K562 (cell line): ENCODE measurements around the gene CNOT4. TPM values are rescaled to one million over a fixed set of nuclear protein-coding genes. Genes with fewer than 3 reads are reported as not detected.

Experiments
- CBX3 ChIP-seq, 2 experiments: IDR thresholded peaks; 1 replicate in 1 of 2; 2 replicates in 1 of 2; pipeline ENCODE4 v1.6.1; 2012; ENCODE audit warnings: inconsistent platforms in 2 of 2, low read length in 2 of 2, borderline replicate concordance in 1 of 2, control low read depth in 1 of 2
- CREB3 ChIP-seq: fragments of 450-650 bp; conservative IDR thresholded peaks from 2 replicates; pipeline ENCODE4 v1.6.1; 2016; ENCODE audit warnings: missing genetic modification characterization, low read depth, mild to moderate bottlenecking, missing compliant biosample characterization, moderate library complexity
- DACH1 ChIP-seq: fragments of 450-650 bp; IDR thresholded peaks from 2 replicates; pipeline ENCODE4 v1.6.1; 2018; ENCODE audit not compliant: partially characterized antibody
- EP400 ChIP-seq: fragments of 450-650 bp; IDR thresholded peaks from 2 replicates; pipeline ENCODE4 v1.6.1; 2017; ENCODE audit warnings: antibody characterized with exemption, mild to moderate bottlenecking, moderate library complexity
- GTF2E2 ChIP-seq: fragments of 200-800 bp; sonication (Bioruptor generic); IDR thresholded peaks from 2 replicates; pipeline ENCODE4 v1.6.1; 2016; ENCODE audit warnings: missing genetic modification characterization, missing compliant biosample characterization
- HBP1 ChIP-seq: fragments of 450-650 bp; formaldehyde crosslinking; IDR thresholded peaks from 2 replicates; pipeline ENCODE4 v1.4.0; 2022; ENCODE audit warnings: missing genetic modification characterization
- HDGF ChIP-seq: fragments of 450-650 bp; IDR thresholded peaks from 2 replicates; pipeline ENCODE4 v1.6.1; 2016
- ID3 ChIP-seq, 2 experiments: fragments of 250-450 bp in 1 of 2; fragments of 450-650 bp in 1 of 2; sonication (Bioruptor Pico) in 1 of 2; IDR thresholded peaks; 2 replicates each; pipeline versions ENCODE4 v1.6.1 to v1.8.0; 2016 to 2021; ENCODE audit warnings: mild to moderate bottlenecking in 2 of 2, moderate library complexity in 2 of 2, missing compliant biosample characterization in 1 of 2, missing genetic modification characterization in 1 of 2
- MEIS2 ChIP-seq: fragments of 450-650 bp; IDR thresholded peaks from 2 replicates; pipeline ENCODE4 v1.6.1; 2014; ENCODE audit warnings: mild to moderate bottlenecking; ENCODE audit not compliant: partially characterized antibody
- OTX1 ChIP-seq: fragments of 450-650 bp; formaldehyde crosslinking; IDR thresholded peaks from 2 replicates; pipeline ENCODE4 v1.4.0; 2022; ENCODE audit warnings: mild to moderate bottlenecking
- PML ChIP-seq: IDR thresholded peaks from 2 replicates; pipeline ENCODE4 v1.6.1; 2012; ENCODE audit warnings: low read length, inconsistent platforms
- PYGO2 ChIP-seq: fragments of 450-650 bp; IDR thresholded peaks from 2 replicates; pipeline ENCODE4 v1.6.1; 2016; ENCODE audit warnings: mild to moderate bottlenecking, missing genetic modification characterization, moderate library complexity, missing compliant biosample characterization
- RFX5 ChIP-seq: IDR thresholded peaks from 2 replicates; pipeline ENCODE4 v1.6.1; 2011; ENCODE audit warnings: low read depth, mild to moderate bottlenecking, improper control_type of control experiment, low read length
- SIN3B ChIP-seq: fragments of 450-650 bp; IDR thresholded peaks from 2 replicates; pipeline ENCODE4 v1.6.1; 2017; ENCODE audit warnings: low read depth, mild to moderate bottlenecking, moderate library complexity
- SMARCA4 ChIP-seq: fragments of 450-650 bp; IDR thresholded peaks from 2 replicates; pipeline ENCODE4 v1.6.1; 2016
- STAT5A ChIP-seq: IDR thresholded peaks from 2 replicates; pipeline ENCODE4 v1.6.1; 2012; ENCODE audit warnings: low read length, inconsistent platforms, borderline replicate concordance
- TCF7 ChIP-seq: sonication (generic); IDR thresholded peaks from 2 replicates; pipeline ENCODE4 v1.6.1; 2016; ENCODE audit warnings: antibody characterized with exemption, borderline replicate concordance
- TCF7L2 ChIP-seq: fragments of 150-350 bp; IDR thresholded peaks from 2 replicates; pipeline ENCODE4 v1.6.1; 2016; ENCODE audit warnings: low read depth, mild to moderate bottlenecking, low read length, moderate library complexity
- ZNF696 ChIP-seq: fragments of 250-450 bp; sonication (Bioruptor Pico); conservative IDR thresholded peaks from 2 replicates; pipeline ENCODE4 v1.4.0; 2020; ENCODE audit warnings: mild to moderate bottlenecking, moderate library complexity
- ZNF75A ChIP-seq: fragments of 450-650 bp; formaldehyde crosslinking; IDR thresholded peaks from 2 replicates; pipeline ENCODE4 v1.4.0; 2020; ENCODE audit warnings: mild to moderate bottlenecking
- polyA plus RNA-seq, 8 experiments: library from polyadenylated mRNA; depleted of rRNA in 4 of 8; stranded (reverse) in 5 of 8; unstranded in 3 of 8; fragments of >200 nt; fragmentation: Nextera tagmentation in 2 of 8; fragmentation: Illumina TruSeq in 1 of 8; extraction: Ambion mirVana in 2 of 8; extraction: Trizol in 1 of 8; gene quantifications; 2 replicates each; pipeline versions ENCODE4 v1.2.1 to v1.2.3, GENCODE V29; 2011 to 2014; ENCODE audit warnings: inconsistent platforms in 1 of 8, missing spikeins in 1 of 8
- total RNA-seq, 7 experiments: library from RNA; depleted of rRNA in 6 of 7; stranded (reverse); fragments of >200 nt in 6 of 7; fragmentation: Illumina TruSeq in 2 of 7; extraction: Trizol in 2 of 7; gene quantifications; 2 replicates each; pipeline versions ENCODE4 v1.2.1 to v1.2.3, GENCODE V29; 2011 to 2021; ENCODE audit warnings: low replicate concordance in 1 of 7
- TF ChIP-seq, protein P1 (sequence below): fragments of 250-450 bp; sonication (Bioruptor Pico); IDR thresholded peaks from 2 replicates; pipeline ENCODE4 v1.5.0; 2022; ENCODE audit warnings: mild to moderate bottlenecking
- TF ChIP-seq, protein P2 (sequence below): IDR thresholded peaks from 2 replicates; pipeline ENCODE4 v1.6.1; 2014; ENCODE audit warnings: antibody characterized with exemption

CNOT4 gene
- total and polyA plus RNA-seq, 9 of the 15 experiments (the other 6 are each of a cell fraction or from before 2014, with no cell fraction given): 8.6 to 24.1 (median 15.4) TPM

- TF ChIP-seq HDGF (peak; percentile 92; the same call in 1 of the 2 replicates), TCF7L2 (no peak), SMARCA4 (peak; percentile 65; the same call in 1 of the 2 replicates), STAT5A (no peak), PYGO2 (no peak), MEIS2 (peak; percentile 36), ID3 (CRISPR knock-in tag; IDR thresholded peaks at IDR 0.05) (no peak), ID3 (tag; IDR thresholded peaks at IDR 0.05) (0 out of 2 replicates have a peak, but pooled peaks have one; percentile 18), CREB3 (no peak), PML (peak; percentile 24; the same call in 1 of the 2 replicates), SIN3B (no peak), ZNF696 (CRISPR knock-in tag) (no peak), ZNF75A (CRISPR knock-in tag) (0 out of 2 replicates have a peak, but pooled peaks have one; percentile 26), CBX3 (IDR thresholded peaks at IDR 0.05; ENCODE audit: borderline replicate concordance in 1 of 2, low read length in 2 of 2) (0 out of 3 replicates have a peak, but pooled peaks of 1 of the 2 experiments have one; percentile 49), EP400 (no peak), RFX5 (no peak), HBP1 (peak; percentile 67; the same call in 1 of the 2 replicates), OTX1 (CRISPR knock-in tag) (peak; percentile 88; the same call in 1 of the 2 replicates), GTF2E2 (peak; percentile 77; the same call in 1 of the 2 replicates), DACH1 (peak; percentile 3), TCF7 (no peak)
- TF ChIP-seq, protein P1, sequence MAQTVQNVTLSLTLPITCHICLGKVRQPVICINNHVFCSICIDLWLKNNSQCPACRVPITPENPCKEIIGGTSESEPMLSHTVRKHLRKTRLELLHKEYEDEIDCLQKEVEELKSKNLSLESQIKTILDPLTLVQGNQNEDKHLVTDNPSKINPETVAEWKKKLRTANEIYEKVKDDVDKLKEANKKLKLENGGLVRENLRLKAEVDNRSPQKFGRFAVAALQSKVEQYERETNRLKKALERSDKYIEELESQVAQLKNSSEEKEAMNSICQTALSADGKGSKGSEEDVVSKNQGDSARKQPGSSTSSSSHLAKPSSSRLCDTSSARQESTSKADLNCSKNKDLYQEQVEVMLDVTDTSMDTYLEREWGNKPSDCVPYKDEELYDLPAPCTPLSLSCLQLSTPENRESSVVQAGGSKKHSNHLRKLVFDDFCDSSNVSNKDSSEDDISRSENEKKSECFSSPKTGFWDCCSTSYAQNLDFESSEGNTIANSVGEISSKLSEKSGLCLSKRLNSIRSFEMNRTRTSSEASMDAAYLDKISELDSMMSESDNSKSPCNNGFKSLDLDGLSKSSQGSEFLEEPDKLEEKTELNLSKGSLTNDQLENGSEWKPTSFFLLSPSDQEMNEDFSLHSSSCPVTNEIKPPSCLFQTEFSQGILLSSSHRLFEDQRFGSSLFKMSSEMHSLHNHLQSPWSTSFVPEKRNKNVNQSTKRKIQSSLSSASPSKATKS: no peak
- TF ChIP-seq, protein P2, sequence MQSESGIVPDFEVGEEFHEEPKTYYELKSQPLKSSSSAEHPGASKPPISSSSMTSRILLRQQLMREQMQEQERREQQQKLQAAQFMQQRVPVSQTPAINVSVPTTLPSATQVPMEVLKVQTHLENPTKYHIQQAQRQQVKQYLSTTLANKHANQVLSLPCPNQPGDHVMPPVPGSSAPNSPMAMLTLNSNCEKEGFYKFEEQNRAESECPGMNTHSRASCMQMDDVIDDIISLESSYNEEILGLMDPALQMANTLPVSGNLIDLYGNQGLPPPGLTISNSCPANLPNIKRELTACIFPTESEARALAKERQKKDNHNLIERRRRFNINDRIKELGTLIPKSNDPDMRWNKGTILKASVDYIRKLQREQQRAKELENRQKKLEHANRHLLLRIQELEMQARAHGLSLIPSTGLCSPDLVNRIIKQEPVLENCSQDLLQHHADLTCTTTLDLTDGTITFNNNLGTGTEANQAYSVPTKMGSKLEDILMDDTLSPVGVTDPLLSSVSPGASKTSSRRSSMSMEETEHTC: no peak
Observed at GRCh38 chr7:135508883-135509588, 866 bp downstream of the CNOT4 start (continued).
